HG03342 (cell line): ENCODE results near the gene TUBGCP6.
"Not testable (repeated sequence)": the region's sequence is repeated elsewhere in the genome, so short reads cannot be mapped to it uniquely, and the experiment has no call there.

Source experiments
- ATAC-seq: cut with Tn5 transposase; IDR thresholded peaks from one replicate; pipeline ENCODE4 v1.9.1; 2021; ENCODE audit warnings: mild to moderate bottlenecking, moderate library complexity; ENCODE audit not compliant: unreplicated experiment

Gene TUBGCP6

DNA sequence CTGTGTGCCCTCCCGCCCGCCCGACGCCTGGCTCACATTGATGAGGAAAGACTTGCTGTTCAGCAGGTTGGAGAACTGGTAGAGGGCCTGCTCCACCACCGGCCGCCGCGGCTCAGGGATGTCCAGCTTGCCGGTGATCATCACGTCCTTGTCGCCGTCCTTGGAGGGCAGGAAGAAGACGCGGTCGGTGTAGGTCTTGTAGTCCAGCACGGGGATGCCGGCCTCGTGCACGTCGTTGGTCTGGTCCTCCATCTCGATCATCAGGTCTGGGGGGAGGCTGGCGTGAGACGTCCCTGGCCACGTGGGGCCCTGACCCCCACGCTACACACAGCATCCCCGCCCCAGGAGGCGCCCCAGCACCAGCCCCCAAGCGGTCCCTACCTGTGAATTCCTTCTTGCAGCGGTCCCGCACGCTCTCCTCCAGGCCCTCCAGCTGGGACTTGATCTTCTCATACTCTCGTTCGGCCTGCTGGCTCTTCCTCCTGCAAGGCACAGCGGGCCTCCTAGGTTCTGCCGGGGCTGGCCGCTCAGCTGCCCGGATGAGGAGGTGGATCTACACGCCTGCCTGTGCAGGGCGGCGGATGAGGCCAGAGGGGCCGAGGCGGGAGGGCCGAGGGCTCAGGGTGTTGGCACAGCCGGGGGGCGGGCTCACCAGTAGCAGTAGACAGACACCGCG, 36.0 kb upstream of the TUBGCP6 start:
- ATAC-seq = no peak

DNA sequence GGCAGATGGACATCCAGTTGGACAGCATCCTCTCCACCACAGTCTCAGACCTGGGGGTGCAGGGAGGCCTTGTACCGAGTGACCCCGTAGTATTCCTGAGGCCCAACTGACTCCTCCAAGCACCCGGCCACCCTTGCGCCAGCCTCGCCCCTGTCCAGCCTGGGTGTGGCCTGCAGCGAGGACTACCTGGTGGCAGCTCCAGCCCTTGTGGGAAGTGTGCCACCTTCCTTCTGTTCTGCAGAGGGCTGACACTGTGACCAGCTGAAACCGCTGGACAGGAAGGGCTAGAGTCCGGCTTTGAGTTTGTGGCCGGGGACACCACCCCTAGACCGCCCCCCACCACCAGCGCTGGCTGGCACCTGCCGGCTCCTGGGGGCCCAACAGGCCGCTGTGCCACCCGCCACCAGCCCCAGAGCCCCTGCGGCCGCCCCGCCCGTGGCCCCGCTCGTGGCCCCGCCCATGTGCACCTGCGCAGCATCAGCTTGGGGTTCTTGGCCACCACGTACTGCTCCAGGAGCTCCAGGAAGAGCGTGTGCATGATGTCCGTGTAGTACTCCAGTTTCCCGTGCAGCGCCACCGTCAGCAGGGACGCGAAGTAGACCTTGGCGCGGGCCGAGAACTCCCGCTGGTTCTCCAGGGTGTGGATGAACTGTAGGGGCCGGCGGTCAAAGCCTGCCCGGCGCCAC, 35.3 kb upstream of the TUBGCP6 start:
- ATAC-seq = no peak

DNA sequence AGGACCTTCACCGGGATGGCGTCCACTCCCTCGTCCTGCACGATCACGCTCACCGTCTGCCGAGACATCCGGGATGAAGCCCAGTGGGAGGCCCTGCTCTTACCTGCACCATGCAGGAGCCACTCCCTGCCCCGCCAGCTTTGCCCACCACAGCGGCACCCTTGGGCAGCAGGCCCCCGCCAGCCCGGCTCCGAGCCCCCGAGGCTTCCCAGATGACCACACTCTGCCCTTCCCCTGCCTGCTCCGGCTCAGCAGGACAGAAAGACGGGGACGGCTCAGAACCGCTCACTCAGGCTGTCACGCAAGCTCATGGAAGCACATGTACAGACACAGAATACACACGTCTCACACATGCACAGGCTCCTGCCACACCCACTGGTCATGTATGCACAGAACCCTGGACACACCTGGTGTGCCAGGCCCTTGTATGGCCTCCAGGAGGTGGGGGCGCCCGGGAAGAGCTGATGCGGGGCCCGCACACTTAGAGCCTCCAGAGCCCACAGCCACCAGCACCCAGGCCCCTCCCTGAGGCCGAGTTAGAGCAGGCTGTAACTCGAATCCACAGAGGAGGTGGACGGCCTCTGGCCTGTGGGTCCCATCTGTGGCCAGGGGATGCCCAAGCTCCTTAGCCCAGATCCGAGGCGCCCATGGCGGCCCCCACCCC, 34.3 kb upstream of the TUBGCP6 start:
- no peak for ATAC-seq

DNA sequence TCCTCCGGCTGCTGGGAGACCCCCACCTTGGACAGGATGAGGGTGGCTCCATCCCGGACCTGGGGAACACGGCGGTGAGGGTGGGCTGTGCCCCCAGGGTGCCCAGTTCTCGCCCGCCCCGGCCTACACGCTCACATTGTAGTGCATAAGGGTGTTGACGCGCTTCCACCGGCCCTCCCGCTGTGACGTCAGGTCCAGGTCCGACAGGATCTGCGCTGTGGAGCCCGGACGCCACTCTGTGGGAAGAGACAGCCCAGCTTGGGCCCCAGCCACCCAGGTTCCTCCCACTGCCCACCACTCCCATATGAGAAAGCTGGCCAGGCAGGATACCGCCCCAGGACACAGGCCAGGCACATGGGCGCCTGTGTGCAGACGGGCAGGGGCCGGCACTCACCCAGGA, 33.6 kb upstream of the TUBGCP6 start:
- no peak for ATAC-seq

DNA sequence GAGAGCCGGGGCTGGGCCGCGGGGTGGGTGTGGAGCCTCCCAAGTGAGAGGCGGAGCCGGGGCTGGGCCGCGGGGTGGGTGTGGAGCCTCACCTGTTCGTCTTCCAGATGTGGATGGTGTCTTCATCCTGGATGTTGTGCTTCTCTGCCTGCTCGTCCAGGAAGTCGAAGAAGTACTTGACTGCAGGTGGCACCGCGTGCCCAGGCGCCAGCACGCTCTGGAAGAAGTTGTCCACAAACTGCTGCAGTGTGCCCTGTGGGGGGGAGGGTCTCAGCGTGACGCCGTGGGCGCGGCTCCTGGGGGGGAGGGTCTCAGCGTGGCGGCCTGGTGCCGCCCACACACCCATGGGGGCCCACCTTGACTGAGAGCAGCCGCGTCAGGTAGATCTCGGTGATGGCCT, 32.9 kb upstream of the TUBGCP6 start:
- ATAC-seq = no peak

DNA sequence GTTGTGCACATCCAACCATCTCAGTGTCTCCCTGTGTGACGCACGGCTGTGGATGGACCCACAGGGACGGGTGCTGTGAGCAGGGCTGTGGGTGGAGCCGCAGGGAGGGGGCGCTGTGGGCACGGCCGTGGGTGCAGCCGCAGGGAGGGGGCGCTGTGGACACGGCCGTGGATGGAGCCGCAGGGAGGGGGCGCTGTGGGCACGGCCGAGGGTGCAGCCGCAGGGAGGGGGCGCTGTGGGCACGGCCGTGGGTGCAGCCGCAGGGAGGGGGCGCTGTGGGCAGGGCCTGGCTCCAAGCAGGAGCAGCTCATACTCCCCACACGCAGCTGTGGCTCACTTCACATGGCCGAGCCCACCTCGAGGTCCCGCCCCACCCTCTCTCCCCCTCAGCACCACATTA, 31.3 kb upstream of the TUBGCP6 start:
- no peak for ATAC-seq

DNA sequence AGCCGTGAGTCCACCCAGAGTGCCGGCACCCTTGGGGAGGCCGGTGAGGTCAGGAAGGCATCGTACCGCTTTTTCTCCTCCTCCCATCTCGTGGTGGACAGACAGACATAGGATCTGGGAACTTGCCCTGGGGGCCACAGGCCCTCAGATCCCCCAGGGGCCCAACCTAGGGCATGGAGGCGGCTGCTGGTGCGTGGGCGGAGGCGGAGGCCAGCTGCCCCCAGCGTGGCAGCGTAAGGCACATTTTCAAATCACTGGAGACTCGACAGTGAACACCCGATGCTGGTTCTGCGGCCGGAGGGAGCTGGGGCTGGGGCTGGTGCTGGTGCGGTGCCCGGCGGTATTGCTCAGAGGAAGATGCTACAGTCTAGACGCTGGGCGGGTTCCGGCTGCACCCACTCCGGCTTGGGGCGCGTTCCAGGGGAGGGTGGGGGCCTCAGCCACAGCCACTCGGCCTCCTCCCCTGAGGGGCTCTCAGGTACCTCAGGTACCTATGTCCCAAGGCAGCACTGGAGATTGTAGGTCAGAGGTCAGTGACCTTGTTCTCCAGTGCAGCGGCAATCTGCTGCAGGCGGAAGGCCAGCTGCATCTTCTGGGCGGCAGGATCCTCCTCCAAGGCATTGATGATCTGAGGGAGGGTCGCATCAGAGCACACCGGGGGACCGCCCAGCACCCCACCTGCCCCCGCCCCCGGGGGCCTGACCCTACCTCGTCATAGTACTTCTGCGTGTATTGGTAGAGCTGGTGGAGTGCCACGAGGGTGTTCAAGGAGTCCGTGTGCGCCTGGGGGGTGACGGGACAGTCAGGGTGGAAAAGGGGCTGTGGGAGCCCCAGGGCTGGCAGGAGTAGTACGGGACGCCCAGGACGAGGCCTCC, 30.6 kb upstream of the TUBGCP6 start:
- ATAC-seq = no peak

DNA sequence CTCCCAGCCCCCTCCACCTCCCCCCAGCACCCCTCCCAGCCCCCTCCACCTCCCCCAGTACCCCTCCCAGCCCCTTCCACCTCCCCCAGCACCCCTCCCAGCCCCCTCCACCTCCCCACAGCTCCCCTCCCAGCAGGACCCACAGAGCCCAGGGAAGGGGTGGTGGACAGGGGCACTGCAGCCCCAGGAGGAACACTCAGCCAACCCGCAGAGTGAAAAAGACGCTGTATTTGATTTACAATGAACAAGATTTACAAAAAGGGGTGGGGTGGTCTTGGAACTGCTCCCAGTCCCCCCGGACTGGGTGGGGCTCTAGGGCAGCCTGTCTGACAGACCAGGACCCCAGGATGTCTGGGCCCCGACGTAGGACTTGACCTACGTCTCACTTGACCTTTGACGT, 29.9 kb upstream of the TUBGCP6 start:
- ATAC-seq = no peak

DNA sequence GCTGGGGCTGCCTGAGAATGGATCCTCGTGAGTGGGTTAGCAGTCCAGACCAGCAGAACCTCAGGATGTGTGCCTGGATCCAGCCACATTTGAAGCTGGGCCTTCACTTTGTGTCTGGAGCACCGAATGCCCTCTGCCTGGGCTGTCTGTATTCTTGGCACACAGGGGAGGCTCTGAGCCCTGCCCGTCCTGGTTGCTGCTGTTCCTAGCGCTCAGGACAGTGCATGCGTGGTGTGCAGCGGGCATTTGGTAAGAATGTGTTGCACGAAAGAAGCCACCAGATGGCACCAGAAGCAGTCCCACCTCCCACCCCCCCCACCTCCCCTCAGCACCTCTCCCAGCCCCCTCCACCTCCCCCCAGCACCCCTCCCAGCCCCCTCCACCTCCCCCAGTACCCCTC, 29.5 kb upstream of the TUBGCP6 start:
- ATAC-seq = no peak

DNA sequence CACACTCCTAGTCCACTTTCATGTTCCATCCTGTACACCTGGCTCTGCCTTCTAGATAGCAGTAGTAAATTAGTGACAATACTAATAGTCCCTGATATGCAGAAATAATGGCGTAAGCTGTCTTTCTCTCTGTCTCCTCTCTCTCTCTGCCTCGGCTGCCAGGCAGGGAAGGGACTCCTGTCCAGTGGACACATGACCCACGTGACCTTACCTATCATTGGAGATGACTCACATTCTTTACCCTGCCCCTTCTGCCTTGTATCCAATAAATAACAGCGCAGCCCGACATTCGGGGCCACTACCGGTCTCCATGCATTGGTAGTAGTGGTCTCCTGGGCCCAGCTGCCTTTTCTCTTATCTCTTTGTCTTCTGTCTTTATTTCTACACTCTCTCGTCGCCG, 29.0 kb upstream of the TUBGCP6 start:
- ATAC-seq = not testable (repeated sequence)

DNA sequence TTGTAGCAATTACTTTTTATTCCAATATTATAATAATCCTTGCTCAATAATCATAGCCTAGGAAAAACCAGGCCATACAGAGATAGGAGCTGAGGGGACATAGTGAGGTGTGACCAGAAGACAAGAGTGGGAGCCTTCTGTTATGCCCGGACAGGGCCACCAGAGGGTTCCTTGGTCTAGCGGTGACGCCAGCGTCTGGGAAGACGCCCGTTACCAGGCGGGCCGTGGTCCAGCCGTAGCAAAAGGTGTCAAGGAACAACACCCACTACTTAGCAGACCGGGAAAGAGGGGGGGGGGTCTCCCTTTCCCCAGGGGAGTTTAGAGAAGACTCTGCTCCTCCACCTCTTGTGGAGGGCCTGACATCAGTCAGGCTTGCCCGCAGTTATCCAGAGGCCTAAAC, 28.5 kb upstream of the TUBGCP6 start:
- not testable (repeated sequence) for ATAC-seq

DNA sequence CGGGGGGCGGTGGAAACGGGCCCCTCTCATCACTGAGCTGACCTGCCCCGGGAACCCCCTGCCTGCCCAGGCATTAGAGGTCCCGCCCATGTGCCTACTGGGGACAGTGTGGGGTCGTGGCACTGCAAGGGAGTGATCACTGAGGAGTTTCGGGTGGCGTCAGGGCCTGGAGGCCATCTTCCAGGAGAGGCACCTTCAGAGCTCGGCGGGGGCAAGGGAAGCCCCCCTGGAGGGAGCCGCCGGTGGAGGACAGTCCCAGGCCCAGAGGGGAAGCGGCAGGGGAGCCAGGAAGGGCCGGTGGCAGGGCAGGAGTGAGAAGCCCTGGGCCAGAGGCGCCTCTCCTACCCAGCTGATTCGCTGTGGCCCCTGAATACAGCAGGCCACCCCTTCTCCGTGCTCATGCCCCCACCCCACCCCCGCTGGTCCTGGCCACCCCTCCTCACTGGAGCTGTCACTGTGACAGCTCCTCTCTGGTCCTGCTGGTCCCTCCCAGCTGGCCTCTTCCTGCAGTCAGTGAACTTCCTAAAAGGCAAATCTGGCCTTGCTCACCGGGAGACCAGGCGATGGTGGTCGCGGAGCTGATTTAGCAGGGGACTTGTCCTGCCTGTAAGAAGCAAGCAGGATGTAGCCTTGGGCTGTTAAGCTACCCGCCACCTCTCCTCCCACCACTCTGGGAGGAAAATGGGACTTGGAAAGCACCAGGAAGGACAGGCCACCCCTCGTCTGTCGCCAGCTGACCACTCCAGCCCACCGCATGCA, 27.4 kb upstream of the TUBGCP6 start:
- no peak for ATAC-seq

DNA sequence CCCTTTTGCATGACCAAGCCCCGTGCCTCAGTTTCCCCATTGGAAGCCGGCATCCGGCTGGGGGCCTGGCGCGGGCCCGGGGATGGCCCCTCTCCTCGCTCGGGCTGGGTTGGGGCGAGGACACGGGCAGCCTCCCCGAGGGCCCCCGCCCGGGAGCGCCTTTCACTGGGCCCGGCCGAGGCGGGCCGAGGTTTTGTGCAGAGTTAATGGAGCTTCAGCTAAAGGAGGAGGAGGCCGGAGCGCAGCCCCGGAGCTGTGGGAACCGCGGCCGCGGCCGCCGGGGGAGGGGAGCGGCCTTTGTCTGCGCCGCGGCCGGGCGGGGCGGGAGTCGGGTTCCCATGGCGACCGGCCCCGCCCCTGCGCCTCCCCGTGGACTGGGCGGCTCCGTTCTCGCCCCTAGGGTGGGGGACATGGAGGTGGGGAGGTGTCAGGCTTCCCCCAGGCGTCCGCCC, 26.7 kb upstream of the TUBGCP6 start:
- no peak for ATAC-seq

DNA sequence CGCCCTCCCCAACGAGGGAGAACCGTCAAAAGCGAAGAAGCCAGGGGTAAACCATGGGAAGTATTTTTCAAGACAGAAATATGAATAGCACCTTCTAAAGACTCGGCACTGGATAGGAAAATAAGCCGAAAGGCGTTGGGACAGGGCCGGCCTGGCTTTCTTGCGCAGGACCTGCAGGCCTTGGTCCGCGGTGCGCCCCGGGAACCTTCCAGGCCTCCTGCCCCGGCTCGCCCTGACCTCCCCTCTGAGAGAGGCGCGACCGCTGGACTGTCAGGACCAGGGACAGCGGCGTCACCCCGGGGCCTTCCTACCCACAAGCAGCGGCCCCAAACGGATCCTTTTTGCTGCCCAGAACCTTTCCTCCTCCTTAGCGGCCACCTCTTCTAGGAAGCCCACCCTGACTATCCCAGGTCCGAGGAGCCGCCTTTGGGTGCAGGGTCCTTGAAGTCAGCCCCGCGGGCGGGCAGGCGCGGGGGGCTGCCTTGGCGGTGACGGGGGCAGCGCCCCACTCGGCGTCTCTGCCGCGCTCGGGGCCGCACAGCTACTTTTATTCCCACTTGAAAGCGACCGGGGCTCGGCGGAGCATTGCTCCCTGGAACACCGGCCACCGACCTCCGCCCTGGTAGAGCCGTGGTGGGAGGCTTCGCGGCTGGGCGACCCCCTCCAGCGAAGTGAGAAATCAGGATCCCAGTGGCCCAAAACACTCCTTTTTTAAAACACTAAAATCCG, 26.0 kb upstream of the TUBGCP6 start:
- no peak for ATAC-seq

DNA sequence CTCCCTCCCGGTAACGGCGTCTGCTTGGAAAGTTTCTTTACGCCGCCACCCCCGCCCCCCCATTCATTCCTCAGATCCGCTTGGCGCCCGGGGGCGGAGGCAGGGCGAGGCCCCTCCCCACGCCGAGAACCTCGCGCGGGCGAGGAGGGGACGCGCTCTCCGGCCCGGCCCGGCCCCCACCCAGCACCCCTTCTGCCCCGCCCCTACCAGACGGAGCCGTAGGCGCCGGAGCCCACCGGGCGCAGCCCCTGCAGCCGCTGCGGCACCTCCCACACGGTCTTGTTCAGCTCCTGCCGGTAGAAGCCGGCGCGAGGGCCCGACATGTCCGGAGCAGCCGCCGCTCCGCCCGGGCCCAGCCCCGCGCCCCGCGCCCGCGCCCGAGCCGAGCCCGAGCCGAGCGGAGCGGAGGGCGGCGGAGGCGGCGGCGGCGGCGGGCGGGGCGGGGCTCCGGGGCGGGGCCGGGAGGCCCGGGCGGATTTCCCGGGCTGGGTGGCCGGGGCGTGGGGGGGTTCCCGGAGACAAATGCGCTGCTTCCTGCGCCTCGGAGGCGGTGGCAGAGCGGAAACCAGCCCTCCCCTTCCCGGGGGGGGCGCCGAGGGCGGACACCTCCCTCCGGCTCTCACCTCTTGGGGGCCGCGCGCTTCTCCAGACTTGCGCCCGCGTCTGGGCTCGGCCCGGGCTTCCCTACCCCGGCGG, 25.3 kb upstream of the TUBGCP6 start, which contains the start of gene MAPK11:
MAPK11 (minus strand) TSS at position 411 of the 696 bp plus-strand sequence; CDS start at position 323, 88 bp downstream.
- no peak for ATAC-seq

DNA sequence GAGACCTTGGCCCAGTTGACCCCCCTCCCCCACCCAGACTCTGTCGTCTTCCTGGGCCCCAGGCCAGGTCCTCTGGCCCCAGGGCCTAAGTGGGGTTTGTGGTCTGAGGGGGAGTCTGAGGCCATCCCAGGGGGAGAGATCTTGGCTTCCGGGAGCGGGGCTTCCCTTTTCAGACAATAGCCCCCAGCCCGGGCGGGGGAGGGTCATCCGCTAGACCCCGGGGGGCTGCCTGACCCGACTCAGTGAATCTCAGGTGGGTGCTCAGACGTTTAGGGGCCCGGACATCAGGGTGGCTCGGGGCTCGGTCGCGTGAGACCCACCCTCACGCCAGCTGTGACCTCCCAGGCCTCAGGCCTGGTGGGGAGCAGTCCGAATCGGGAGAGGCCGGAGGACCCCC, 24.7 kb upstream of the TUBGCP6 start:
- no peak for ATAC-seq

DNA sequence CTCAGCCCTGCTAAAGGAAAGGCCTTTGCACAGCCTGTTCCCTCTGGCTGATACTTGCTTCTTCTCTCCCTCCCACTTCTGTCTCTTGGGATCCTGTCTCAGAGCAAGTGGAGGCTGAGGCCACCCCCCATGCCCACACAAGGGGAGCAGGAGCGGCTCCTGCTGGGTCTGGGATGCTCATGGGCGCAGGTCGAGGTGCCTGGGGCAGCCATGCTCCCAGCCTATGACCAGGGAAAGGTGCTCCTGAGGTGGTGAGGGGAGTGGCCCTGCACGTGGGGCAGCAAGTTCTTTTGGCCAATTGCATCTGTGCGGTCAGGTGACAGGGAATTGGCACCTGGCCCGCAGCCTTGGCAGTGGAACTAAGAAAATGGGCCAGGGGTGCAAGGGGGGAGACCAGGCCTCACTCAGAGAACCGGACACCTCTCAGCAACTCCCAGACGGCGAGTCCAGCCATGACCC, 23.9 kb upstream of the TUBGCP6 start:
- no peak for ATAC-seq

DNA sequence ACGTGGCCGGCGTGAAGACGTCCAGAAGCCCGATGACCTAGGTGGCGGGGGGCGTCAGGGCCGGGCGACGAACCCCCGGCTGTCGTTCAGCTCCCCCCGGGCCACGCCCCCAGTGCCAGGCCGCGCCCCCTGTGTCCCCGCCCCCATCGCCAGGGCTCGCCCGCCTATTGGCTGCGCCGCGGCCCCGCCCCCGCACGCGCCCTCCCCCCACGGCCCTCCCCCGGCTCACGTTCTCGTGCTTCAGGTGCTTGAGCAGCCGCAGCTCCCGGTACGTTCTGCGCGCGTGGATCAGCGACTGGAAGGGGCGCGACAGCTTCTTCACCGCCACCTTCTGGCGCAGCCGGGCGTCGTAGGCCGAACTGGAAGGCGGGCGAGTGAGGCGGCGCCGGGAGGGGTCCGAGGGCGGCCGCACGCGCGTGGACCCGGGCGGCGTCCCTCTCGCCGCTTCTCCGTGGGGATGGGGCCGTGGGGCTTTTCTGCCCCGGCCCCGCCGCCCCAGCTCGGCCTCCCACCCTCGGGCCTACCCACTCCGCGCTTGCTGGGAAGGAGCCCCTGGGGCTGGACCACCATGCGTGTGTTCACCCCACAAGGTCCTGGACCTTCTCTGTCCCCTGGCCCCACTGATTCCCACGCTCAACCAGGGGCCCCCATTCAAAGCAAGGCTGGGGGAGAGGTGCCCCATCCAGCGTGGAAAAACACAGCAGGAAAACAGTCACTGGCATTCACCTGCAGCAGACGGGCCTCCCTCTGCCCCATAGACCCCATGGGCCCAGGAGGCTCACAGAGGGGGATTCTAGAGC, 23.0 kb upstream of the TUBGCP6 start:
- ATAC-seq = no peak
